ENCODE measurements around the gene EXOC2.

- TF ChIP-seq CTCF (IDR thresholded peaks at IDR 0.05) (no peak), POLR2A (IDR thresholded peaks at IDR 0.05) (no peak)
Measured at GRCh38 chr6:570825-571224, 122.1 kb downstream of the EXOC2 start.

Data from lower leg skin (tissue), 3 donors.